GM18861 (cell line): ENCODE data around the gene CACNA1B.

Experiments used
- ATAC-seq: cut with Tn5 transposase; IDR thresholded peaks from one replicate; pipeline ENCODE4 v1.9.1; 2021; ENCODE audit not compliant: unreplicated experiment

CACNA1B gene

GRCh38 chr9:138025908-138026307, 148.3 kb downstream of the CACNA1B start:
- no peak for ATAC-seq

- ATAC-seq = no peak
These were observed 151.0 kb downstream of the CACNA1B start for GRCh38 chr9:138028596-138028995.

- no peak for ATAC-seq
These were observed 153.6 kb downstream of the CACNA1B start for GRCh38 chr9:138031186-138031585.

GRCh38 chr9:138033950-138034349, 156.4 kb downstream of the CACNA1B start:
- ATAC-seq = no peak

- ATAC-seq = no peak
These were observed 159.6 kb downstream of the CACNA1B start for GRCh38 chr9:138037140-138037539.

GRCh38 chr9:138038244-138038671, 160.7 kb downstream of the CACNA1B start:
- ATAC-seq = no peak

GRCh38 chr9:138040446-138041430, 163.2 kb downstream of the CACNA1B start:
- ATAC-seq = no peak

- no peak for ATAC-seq
These were observed 164.6 kb downstream of the CACNA1B start for GRCh38 chr9:138042146-138042545.

GRCh38 chr9:138042640-138043039, 165.1 kb downstream of the CACNA1B start:
- ATAC-seq = no peak

GRCh38 chr9:138043061-138043410, 165.5 kb downstream of the CACNA1B start:
- no peak for ATAC-seq

- ATAC-seq = no peak
These were observed 166.1 kb downstream of the CACNA1B start for GRCh38 chr9:138043411-138044345.

- ATAC-seq = no peak
These were observed 167.2 kb downstream of the CACNA1B start for GRCh38 chr9:138044485-138045383.

GRCh38 chr9:138045541-138046490, 168.2 kb downstream of the CACNA1B start:
- no peak for ATAC-seq

- ATAC-seq = no peak
These were observed 169.2 kb downstream of the CACNA1B start for GRCh38 chr9:138046641-138047301.

GRCh38 chr9:138047469-138048040, 170.0 kb downstream of the CACNA1B start:
- no peak for ATAC-seq

- no peak for ATAC-seq
These were observed 170.6 kb downstream of the CACNA1B start for GRCh38 chr9:138048184-138048583.

GRCh38 chr9:138049085-138049778, 171.7 kb downstream of the CACNA1B start:
- ATAC-seq = no peak
